ENCODE data around the gene CNTNAP1. TPM values are rescaled to one million over a fixed set of nuclear protein-coding genes. Genes with fewer than 3 reads are reported as not detected.

CNTNAP1 gene
- polyA plus RNA-seq, 1 experiment = 53.7 TPM

DNA sequence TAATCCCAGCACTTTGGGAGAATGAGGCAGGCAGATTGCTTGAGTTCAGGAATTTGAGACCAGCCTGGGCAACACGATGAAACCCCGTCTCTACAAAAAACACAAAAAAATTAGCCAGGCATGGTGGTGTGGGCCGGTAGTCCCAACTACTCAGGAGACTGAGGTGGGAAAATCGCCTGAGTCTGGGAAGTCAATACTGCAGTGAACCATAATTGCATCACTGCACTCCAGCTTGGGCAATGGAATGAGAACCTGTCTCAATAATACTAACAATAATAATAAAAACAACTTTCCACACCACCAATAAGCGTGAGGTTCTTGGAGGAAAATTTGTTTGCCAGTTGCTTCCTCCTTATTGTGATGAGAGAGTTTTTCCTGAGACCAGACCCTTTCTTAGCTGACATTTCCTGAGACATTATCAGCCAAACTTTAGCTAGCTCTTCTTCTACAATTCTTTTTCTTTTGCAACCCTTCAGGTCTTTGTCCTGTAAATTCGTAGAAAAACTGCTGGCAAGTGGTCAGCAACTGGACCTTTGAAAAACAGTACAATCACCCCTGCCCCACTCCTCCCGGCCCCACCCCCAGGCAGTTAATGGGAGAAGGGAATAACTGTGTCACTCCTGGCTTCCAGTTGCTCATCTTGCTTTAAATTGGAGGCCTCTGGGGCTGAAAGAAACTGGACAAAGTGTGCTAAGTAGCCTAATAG, 66.0 kb downstream of the CNTNAP1 start:
- CTCF ChIA-PET = interaction anchor here (9.6 kb wide), 1 partner anchor 15 kb away, joined by 64 read pairs; no protein-coding TSS in a partner anchor
- POLR2A ChIA-PET = no interaction called here
- H3K27ac ChIP-seq (ENCODE audit: low read depth, low read length) = no peak overlapping the region
- no peak overlapping the region for H3K4me3 ChIP-seq (ENCODE audit: low read depth, low read length)
- H3K9me3 ChIP-seq (ENCODE audit: control insufficient read depth, insufficient read depth, low read length) = no peaks in the 10 kb centered on the region; the same call in 1 of the 2 replicates
- H3K27me3 ChIP-seq (ENCODE audit: control insufficient read depth, insufficient read depth, low read length) = peaks cover 3% of the 10 kb centered on the region
- TF ChIP-seq, protein P1, sequence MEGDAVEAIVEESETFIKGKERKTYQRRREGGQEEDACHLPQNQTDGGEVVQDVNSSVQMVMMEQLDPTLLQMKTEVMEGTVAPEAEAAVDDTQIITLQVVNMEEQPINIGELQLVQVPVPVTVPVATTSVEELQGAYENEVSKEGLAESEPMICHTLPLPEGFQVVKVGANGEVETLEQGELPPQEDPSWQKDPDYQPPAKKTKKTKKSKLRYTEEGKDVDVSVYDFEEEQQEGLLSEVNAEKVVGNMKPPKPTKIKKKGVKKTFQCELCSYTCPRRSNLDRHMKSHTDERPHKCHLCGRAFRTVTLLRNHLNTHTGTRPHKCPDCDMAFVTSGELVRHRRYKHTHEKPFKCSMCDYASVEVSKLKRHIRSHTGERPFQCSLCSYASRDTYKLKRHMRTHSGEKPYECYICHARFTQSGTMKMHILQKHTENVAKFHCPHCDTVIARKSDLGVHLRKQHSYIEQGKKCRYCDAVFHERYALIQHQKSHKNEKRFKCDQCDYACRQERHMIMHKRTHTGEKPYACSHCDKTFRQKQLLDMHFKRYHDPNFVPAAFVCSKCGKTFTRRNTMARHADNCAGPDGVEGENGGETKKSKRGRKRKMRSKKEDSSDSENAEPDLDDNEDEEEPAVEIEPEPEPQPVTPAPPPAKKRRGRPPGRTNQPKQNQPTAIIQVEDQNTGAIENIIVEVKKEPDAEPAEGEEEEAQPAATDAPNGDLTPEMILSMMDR (IDR thresholded peaks at IDR 0.05; ENCODE audit: low read depth, low read length) = no peak
- DNase-seq (ENCODE audit: low read depth, low spot score) = no peak

- CTCF ChIA-PET = interaction anchor here (9.6 kb wide), 1 partner anchor 14 kb away, joined by 64 read pairs; no protein-coding TSS in a partner anchor
- Histone ChIP-seq H3K27ac (ENCODE audit: low read depth, low read length) (no peak overlapping the region), H3K4me3 (ENCODE audit: low read depth, low read length) (no peak overlapping the region), H3K27me3 (ENCODE audit: control insufficient read depth, insufficient read depth, low read length) (peaks cover 6% of the 10 kb centered on the region), H3K9me3 (ENCODE audit: control insufficient read depth, insufficient read depth, low read length) (no peaks in the 10 kb centered on the region; the same call in 1 of the 2 replicates)
- no peak for DNase-seq (ENCODE audit: low read depth, low spot score)
- POLR2A ChIA-PET = no interaction called here
- TF ChIP-seq, protein P1 (IDR thresholded peaks at IDR 0.05; ENCODE audit: low read depth, low read length) = no peak
Measured at GRCh38 chr17:42748908-42749798, 66.8 kb downstream of the CNTNAP1 start.

Small RNA genes lying within 50 kb of the gene (small RNA-seq; reads per million reads assigned to genes)
- gene MIR6780A (ENCODE audit: insufficient read length, low read depth) = not detected

Other genes starting within 250 kb of the CNTNAP1 start
- 22.3 and 30.8 TPM in 2 replicates for gene ATP6V0A1, start 223.7 kb upstream of the CNTNAP1 start, polyA plus RNA-seq (2011; rRNA removed)
- 11.9 and 17.2 TPM in 2 replicates for gene NAGLU, start 146.3 kb upstream of the CNTNAP1 start, polyA plus RNA-seq (2011; rRNA removed)
- gene HSD17B1, start 129.6 kb upstream of the CNTNAP1 start, polyA plus RNA-seq (2011; rRNA removed) = 0.87 and 1.4 TPM in 2 replicates
- gene COASY, start 120.4 kb upstream of the CNTNAP1 start, polyA plus RNA-seq (2011; rRNA removed) = 29.4 and 36.8 TPM in 2 replicates
- 35.4 and 38.2 TPM in 2 replicates for gene MLX, start 115.4 kb upstream of the CNTNAP1 start, polyA plus RNA-seq (2011; rRNA removed)
- gene PSMC3IP, start 104.8 kb upstream of the CNTNAP1 start, polyA plus RNA-seq (2011; rRNA removed) = 3.0 and 5.1 TPM in 2 replicates
- gene RETREG3, start 73.2 kb upstream of the CNTNAP1 start, polyA plus RNA-seq (2011; rRNA removed) = 27.5 and 32.7 TPM in 2 replicates
- 28.4 and 36.3 TPM in 2 replicates for gene TUBG1, start 72.8 kb upstream of the CNTNAP1 start, polyA plus RNA-seq (2011; rRNA removed)
- gene TUBG2, start 23.2 kb upstream of the CNTNAP1 start, polyA plus RNA-seq (2011; rRNA removed) = 7.8 and 9.9 TPM in 2 replicates
- gene PLEKHH3, start 5.5 kb upstream of the CNTNAP1 start, polyA plus RNA-seq (2011; rRNA removed) = 3.6 and 4.3 TPM in 2 replicates
- 0.45 and 0.76 TPM in 2 replicates for gene CCR10, start 688 bp upstream of the CNTNAP1 start, polyA plus RNA-seq (2011; rRNA removed)
- 18.8 and 26.3 TPM in 2 replicates for gene EZH1, start 62.5 kb downstream of the CNTNAP1 start, polyA plus RNA-seq (2011; rRNA removed)
- 1.4 and 1.7 TPM in 2 replicates for gene RAMP2, start 78.7 kb downstream of the CNTNAP1 start, polyA plus RNA-seq (2011; rRNA removed)
- 94.0 and 107 TPM in 2 replicates for gene VPS25, start 90.9 kb downstream of the CNTNAP1 start, polyA plus RNA-seq (2011; rRNA removed)
- 2.3 and 2.7 TPM in 2 replicates for gene WNK4, start 98.1 kb downstream of the CNTNAP1 start, polyA plus RNA-seq (2011; rRNA removed)
- 86.7 and 96.3 TPM in 2 replicates for gene COA3, start 116.2 kb downstream of the CNTNAP1 start, polyA plus RNA-seq (2011; rRNA removed)
- gene CNTD1, start 116.3 kb downstream of the CNTNAP1 start, polyA plus RNA-seq (2011; rRNA removed) = 0.09 and 0.14 TPM in 2 replicates
- gene BECN1, start 141.8 kb downstream of the CNTNAP1 start, polyA plus RNA-seq (2011; rRNA removed) = 106 and 107 TPM in 2 replicates
- gene PSME3, start 150.9 kb downstream of the CNTNAP1 start, polyA plus RNA-seq (2011; rRNA removed) = 111 and 129 TPM in 2 replicates
- gene AOC2, start 162.0 kb downstream of the CNTNAP1 start, polyA plus RNA-seq (2011; rRNA removed) = 0.16 and 0.33 TPM in 2 replicates
- gene AOC3, start 168.7 kb downstream of the CNTNAP1 start, polyA plus RNA-seq (2011; rRNA removed) = 0.10 and 0.12 TPM in 2 replicates
- not detected in 2 replicates for gene G6PC1, start 218.3 kb downstream of the CNTNAP1 start, polyA plus RNA-seq (2011; rRNA removed)

Data from AG04450 (cell line).